ENCODE measurements around the gene PCCA.

GRCh38 chr13:100552755-100553154 is 463.9 kb downstream of the PCCA start:
- TF ChIP-seq CTCF (IDR thresholded peaks at IDR 0.05) (no peak), EZH2 (IDR thresholded peaks at IDR 0.05; ENCODE audit: borderline replicate concordance, insufficient read depth, low read depth, low read length, poor library complexity, severe bottlenecking) (no peak)
